Tibial artery (tissue), 4 donors: Measurements from ENCODE around the gene CRYBG1.

Experiments used
- DNase-seq, 2 donors: peaks; one replicate each; pipeline ENCODE4 v3.0.0-alpha.2; 2019
- H3K27ac ChIP-seq, 2 donors: fragments of 200-600 bp; sonication (generic) in 1 of 2; 1 replicate in 1 of 2; 2 replicates in 1 of 2; pipeline ENCODE4 v1.5.1; 2018 to 2019; ENCODE audit warnings: mild to moderate bottlenecking in 1 of 2
- H3K27me3 ChIP-seq, 2 donors: fragments of 200-600 bp; sonication (generic) in 1 of 2; one replicate each; pipeline versions ENCODE4 v1.5.1 to v1.6.0; 2016 to 2019
- H3K36me3 ChIP-seq, 3 donors: fragments of 200-600 bp; sonication (generic) in 2 of 3; one replicate each; pipeline ENCODE4 v1.5.1; 2016 to 2019; ENCODE audit warnings: mild to moderate bottlenecking in 2 of 3
- H3K4me1 ChIP-seq, 4 donors: fragments of 200-600 bp; sonication (generic) in 2 of 4; 1 replicate in 3 of 4; 2 replicates in 1 of 4; pipeline ENCODE4 v1.5.1; 2016 to 2019
- H3K4me3 ChIP-seq, 2 donors: fragments of 200-600 bp; sonication (generic) in 1 of 2; 1 replicate in 1 of 2; 2 replicates in 1 of 2; pipeline ENCODE4 v1.5.1; 2018 to 2019; ENCODE audit warnings: mild to moderate bottlenecking in 2 of 2
- H3K9me3 ChIP-seq, 3 donors: fragments of 200-600 bp; sonication (generic) in 1 of 3; one replicate each; pipeline ENCODE4 v1.5.1; 2016 to 2019
- intact Hi-C: fragments of 100-400 bp; cut with DNase I; formaldehyde crosslinking; loops from one replicate; pipeline ENCODE4 v1.15.0; 2023; ENCODE audit warnings: low total_unique reads
- TF ChIP-seq, protein P1 (sequence below), 2 experiments: fragments of 200-600 bp in 1 of 2; fragments of 450-650 bp in 1 of 2; IDR thresholded peaks; one replicate each; pipeline ENCODE4 v1.5.1; 2017 to 2019; ENCODE audit warnings: antibody characterized with exemption in 2 of 2, mild to moderate bottlenecking in 1 of 2, moderate library complexity in 1 of 2

CRYBG1 gene

DNA sequence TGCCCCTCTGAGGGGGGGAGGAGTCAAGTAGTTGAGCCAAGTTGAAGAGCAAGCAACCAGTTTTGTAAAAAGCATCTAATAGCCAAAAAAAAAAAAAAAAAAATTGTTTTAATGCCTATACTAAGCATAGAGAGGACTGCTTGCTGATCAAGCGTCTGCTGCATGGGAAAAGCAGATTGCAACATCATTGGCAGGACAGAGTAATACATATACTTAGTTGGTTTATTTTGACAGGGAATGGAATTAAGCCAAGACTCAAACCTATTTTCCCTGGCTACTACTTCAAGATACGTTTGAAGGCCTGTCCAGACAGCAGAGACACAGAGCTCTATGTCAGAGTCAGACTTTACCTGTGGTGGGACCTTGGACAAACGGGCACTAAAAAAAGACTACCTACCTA, 148.3 kb downstream of the CRYBG1 start:
- H3K27ac ChIP-seq, result no peak overlapping the region
- intact Hi-C loops, result no loop called here
- DNase-seq, result no peak
- peaks cover 0 to 39% of the 10 kb centered on the region in 2 donors for H3K27me3 ChIP-seq
- H3K4me1 ChIP-seq, result peaks cover 0 to 35% (median 28%) of the 10 kb centered on the region in 4 donors
- TF ChIP-seq, protein P1, sequence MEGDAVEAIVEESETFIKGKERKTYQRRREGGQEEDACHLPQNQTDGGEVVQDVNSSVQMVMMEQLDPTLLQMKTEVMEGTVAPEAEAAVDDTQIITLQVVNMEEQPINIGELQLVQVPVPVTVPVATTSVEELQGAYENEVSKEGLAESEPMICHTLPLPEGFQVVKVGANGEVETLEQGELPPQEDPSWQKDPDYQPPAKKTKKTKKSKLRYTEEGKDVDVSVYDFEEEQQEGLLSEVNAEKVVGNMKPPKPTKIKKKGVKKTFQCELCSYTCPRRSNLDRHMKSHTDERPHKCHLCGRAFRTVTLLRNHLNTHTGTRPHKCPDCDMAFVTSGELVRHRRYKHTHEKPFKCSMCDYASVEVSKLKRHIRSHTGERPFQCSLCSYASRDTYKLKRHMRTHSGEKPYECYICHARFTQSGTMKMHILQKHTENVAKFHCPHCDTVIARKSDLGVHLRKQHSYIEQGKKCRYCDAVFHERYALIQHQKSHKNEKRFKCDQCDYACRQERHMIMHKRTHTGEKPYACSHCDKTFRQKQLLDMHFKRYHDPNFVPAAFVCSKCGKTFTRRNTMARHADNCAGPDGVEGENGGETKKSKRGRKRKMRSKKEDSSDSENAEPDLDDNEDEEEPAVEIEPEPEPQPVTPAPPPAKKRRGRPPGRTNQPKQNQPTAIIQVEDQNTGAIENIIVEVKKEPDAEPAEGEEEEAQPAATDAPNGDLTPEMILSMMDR (IDR thresholded peaks at IDR 0.05), result no peak
- H3K36me3 ChIP-seq, result no peaks in the 10 kb centered on the region
- H3K4me3 ChIP-seq, result no peak overlapping the region
- no peaks in the 10 kb centered on the region for H3K9me3 ChIP-seq

DNA sequence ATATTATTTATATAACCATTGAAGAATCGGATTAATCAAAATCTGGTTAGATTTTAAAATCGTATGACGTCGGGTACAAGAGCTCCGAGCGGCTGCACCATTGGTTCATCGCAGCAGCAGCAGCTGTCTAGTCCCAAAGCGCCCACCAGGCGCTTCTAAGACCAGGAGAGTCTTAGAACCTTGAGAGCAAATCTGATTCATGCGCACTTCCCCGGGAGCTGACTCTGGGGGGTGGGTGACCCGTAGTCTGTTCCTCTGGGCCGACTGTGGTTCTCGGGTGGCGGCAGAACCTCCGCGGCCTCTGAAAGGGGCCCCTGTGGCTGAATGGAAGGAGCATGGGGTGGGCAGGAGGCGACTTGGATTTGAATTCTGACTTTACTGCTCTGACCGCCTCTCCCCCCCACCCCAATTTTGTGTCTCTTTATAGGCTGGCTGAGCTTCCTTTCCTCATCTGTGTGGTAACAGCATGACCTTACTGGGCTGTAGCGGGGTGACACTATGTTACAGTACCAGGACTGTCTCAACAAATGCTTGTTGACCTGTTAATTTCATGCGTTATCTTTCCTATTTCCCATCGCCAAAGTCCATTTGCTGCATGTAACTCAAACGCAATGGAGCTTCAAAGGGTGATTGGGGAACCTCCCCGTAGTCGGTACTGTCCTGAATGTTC, 149.0 kb downstream of the CRYBG1 start:
- intact Hi-C loops, result no loop called here
- peak overlapping the region; percentile 37 to 52 for H3K4me3 ChIP-seq
- H3K9me3 ChIP-seq, result no peaks in the 10 kb centered on the region
- H3K36me3 ChIP-seq, result no peaks in the 10 kb centered on the region
- no peak overlapping the region for H3K27ac ChIP-seq
- TF ChIP-seq, protein P1 (IDR thresholded peaks at IDR 0.05), result no peak
- H3K27me3 ChIP-seq, result peaks cover 0 to 39% of the 10 kb centered on the region in 2 donors
- H3K4me1 ChIP-seq, result peaks cover 0 to 40% (median 28%) of the 10 kb centered on the region in 4 donors
- no peak for DNase-seq

DNA sequence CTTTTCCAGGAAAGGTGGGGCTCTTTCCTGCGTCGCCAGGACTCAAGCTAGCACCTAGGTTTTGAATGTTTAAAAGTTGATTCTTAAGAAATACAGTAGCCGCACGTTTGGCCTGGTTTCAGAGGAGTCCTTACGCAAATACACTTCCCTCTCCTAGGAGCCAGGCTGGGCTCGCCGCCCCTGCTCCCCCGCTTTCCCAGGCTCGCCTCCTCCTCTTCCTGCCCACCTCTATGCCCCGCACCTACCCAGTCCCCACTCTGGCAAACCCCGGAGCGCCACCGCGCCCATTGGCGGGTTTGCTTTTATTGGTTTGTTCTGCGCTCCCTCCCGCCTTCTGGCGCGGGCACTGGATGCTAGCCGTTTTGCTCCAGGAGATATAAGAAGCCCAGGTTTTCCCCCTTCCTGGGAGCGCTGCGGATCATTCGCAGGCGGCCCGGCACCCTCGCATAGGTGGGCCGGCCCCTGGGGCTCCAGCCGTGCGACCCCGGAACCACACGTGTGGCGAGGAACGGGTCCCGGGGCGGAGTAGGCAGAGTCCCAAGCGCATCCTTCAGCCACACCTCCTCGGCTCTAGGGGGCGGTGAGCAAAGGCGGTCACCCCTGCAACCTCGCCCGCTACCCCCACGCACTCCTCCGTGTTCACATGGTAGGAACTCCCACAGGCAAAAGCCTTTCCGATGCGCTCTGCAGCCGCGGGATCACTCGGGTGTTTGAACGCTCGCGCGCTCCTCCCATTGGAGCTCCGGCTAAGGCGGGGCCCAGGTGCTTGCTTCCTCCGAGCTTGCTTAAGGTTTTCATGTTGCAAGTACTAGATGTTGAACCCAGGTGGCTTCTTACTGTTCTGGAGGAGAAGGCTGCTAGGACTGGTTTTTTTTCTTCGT, 149.8 kb downstream of the CRYBG1 start:
- H3K4me1 ChIP-seq, result peaks cover 0 to 40% (median 28%) of the 10 kb centered on the region in 4 donors
- DNase-seq, result peak in 1 of 2 donors; percentile 37
- H3K27me3 ChIP-seq, result peaks cover 0 to 39% of the 10 kb centered on the region in 2 donors
- H3K9me3 ChIP-seq, result no peaks in the 10 kb centered on the region
- H3K4me3 ChIP-seq, result peak overlapping the region; percentile 37 to 52
- H3K36me3 ChIP-seq, result no peaks in the 10 kb centered on the region
- no peak overlapping the region for H3K27ac ChIP-seq
- TF ChIP-seq, protein P1 (IDR thresholded peaks at IDR 0.05), result no peak
- intact Hi-C loops, result no loop called here

DNA sequence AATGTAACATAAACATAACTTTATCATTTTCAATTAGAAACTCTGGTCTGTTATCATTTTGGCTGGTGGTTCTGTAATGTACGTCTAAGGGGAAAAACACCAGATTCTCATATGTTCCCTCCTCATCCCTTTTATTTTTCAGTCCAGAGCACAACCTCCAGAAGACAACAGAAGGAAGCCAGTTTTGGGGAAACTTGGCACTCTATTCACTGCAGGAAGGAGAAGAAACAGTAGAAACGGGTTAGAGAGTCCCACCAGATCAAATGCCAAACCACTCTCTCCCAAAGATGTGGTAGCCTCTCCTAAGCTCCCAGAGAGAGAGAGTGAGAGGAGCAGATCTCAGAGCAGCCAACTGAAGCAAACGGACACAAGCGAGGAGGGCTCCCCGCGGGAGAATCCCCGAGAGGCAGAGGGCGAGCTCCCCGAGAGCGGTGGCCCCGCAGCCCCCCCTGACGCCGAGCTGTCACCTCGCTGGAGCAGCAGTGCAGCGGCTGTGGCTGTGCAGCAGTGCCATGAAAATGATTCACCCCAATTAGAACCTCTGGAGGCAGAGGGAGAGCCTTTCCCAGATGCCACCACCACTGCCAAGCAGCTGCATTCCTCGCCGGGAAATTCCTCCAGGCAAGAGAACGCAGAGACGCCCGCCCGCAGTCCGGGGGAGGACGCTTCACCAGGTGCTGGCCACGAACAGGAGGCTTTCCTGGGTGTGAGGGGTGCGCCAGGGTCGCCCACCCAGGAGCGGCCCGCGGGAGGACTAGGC, 151.0 kb downstream of the CRYBG1 start:
- intact Hi-C loops, result no loop called here
- Histone ChIP-seq H3K9me3 (no peaks in the 10 kb centered on the region), H3K36me3 (no peaks in the 10 kb centered on the region), H3K27me3 (peaks cover 0 to 39% of the 10 kb centered on the region in 2 donors), H3K4me3 (peak overlapping the region; percentile 76 to 83), H3K27ac (peak overlapping the region; percentile 69 to 71), H3K4me1 (peaks cover 0 to 40% (median 28%) of the 10 kb centered on the region in 4 donors)
- DNase-seq, result peak in 1 of 2 donors; percentile 32
- TF ChIP-seq, protein P1 (IDR thresholded peaks at IDR 0.05), result no peak
